Mesenchymal stem cell (in vitro differentiated cells and primary cell): ENCODE measurements around the gene ZNF763.

Experiments
- DNase-seq: peaks from one replicate; pipeline ENCODE4 v3.0.0-alpha.2; 2013
- H2AFZ ChIP-seq: one replicate; pipeline ENCODE4 v1.6.1; 2013; ENCODE audit warnings: low read depth, mild to moderate bottlenecking, control low read depth, inconsistent platforms, low read length, moderate library complexity
- H2AK5ac ChIP-seq: 2 replicates; pipeline ENCODE4 v1.6.1; 2013; ENCODE audit warnings: low read length, moderate library complexity, mild to moderate bottlenecking, inconsistent platforms; ENCODE audit not compliant: severe bottlenecking
- H2BK120ac ChIP-seq: one replicate; pipeline ENCODE4 v1.6.1; 2013; ENCODE audit warnings: low read depth, mild to moderate bottlenecking, inconsistent platforms, low read length, moderate library complexity
- H2BK12ac ChIP-seq, 2 experiments: one replicate each; pipeline ENCODE4 v1.6.1; 2013; ENCODE audit warnings: inconsistent platforms in 2 of 2, low read length in 2 of 2, mild to moderate bottlenecking in 2 of 2, moderate library complexity in 2 of 2, control low read depth in 1 of 2
- H2BK15ac ChIP-seq: one replicate; pipeline ENCODE4 v1.6.1; 2013; ENCODE audit warnings: mild to moderate bottlenecking, low read depth, inconsistent platforms; ENCODE audit not compliant: poor library complexity, severe bottlenecking
- H2BK5ac ChIP-seq: 2 replicates; pipeline ENCODE4 v1.6.1; 2013; ENCODE audit warnings: low read depth, mild to moderate bottlenecking, low read length, control low read depth, inconsistent platforms; ENCODE audit not compliant: poor library complexity, severe bottlenecking
- H3K14ac ChIP-seq, 2 experiments: one replicate each; pipeline ENCODE4 v1.6.1; 2013; ENCODE audit warnings: inconsistent platforms in 2 of 2, low read length in 2 of 2, control low read depth in 1 of 2, mild to moderate bottlenecking in 1 of 2, moderate library complexity in 1 of 2
- H3K18ac ChIP-seq, 2 experiments: one replicate each; pipeline ENCODE4 v1.6.1; 2013; ENCODE audit warnings: inconsistent platforms in 2 of 2, low read length in 2 of 2, control low read depth in 1 of 2, low read depth in 1 of 2, mild to moderate bottlenecking in 1 of 2
- H3K23ac ChIP-seq, 2 experiments: one replicate each; pipeline ENCODE4 v1.6.1; 2013; ENCODE audit warnings: inconsistent platforms in 2 of 2, low read length in 2 of 2, mild to moderate bottlenecking in 2 of 2, moderate library complexity in 2 of 2, control low read depth in 1 of 2
- H3K27ac ChIP-seq: 2 replicates; pipeline ENCODE4 v1.5.1; 2013; ENCODE audit warnings: mild to moderate bottlenecking, moderate library complexity, low read length, control low read depth, inconsistent platforms; ENCODE audit not compliant: poor library complexity, severe bottlenecking
- H3K27me3 ChIP-seq, 2 experiments: 2 replicates each; pipeline versions ENCODE4 v1.6.1 to v1.7.0; 2013; ENCODE audit warnings: low read length in 2 of 2, mild to moderate bottlenecking in 2 of 2, moderate library complexity in 2 of 2, control low read depth in 1 of 2, inconsistent platforms in 1 of 2; ENCODE audit not compliant: control insufficient read depth in 1 of 2, insufficient read depth in 1 of 2
- H3K36me3 ChIP-seq, 2 experiments: 2 replicates each; pipeline versions ENCODE4 v1.6.1 to v1.7.0; 2013; ENCODE audit warnings: low read length in 2 of 2, control low read depth in 1 of 2, inconsistent platforms in 1 of 2, low read depth in 1 of 2, mild to moderate bottlenecking in 1 of 2; ENCODE audit not compliant: insufficient read depth in 2 of 2, control insufficient read depth in 1 of 2
- H3K4ac ChIP-seq, 2 experiments: one replicate each; pipeline ENCODE4 v1.6.1; 2013; ENCODE audit warnings: inconsistent platforms in 2 of 2, low read length in 2 of 2, mild to moderate bottlenecking in 2 of 2, moderate library complexity in 2 of 2, control low read depth in 1 of 2, low read depth in 1 of 2
- H3K4me1 ChIP-seq: 2 replicates; pipeline ENCODE4 v1.6.1; 2013; ENCODE audit warnings: low read depth, low read length, control low read depth; ENCODE audit not compliant: control insufficient read depth, insufficient read depth
- H3K4me2 ChIP-seq: 2 replicates; pipeline ENCODE4 v1.6.1; 2013; ENCODE audit warnings: low read length, mild to moderate bottlenecking, inconsistent platforms; ENCODE audit not compliant: poor library complexity, severe bottlenecking
- H3K4me3 ChIP-seq, 2 experiments: 2 replicates each; pipeline versions ENCODE4 v1.5.1 to v1.7.0; 2013; ENCODE audit warnings: low read length in 2 of 2, mild to moderate bottlenecking in 2 of 2, control low read depth in 1 of 2, low read depth in 1 of 2; ENCODE audit not compliant: insufficient read depth in 1 of 2
- H3K79me1 ChIP-seq: replicated peaks from 2 replicates; pipeline ENCODE4 v1.6.1; 2013; ENCODE audit warnings: mild to moderate bottlenecking, control low read depth, low read length, inconsistent platforms; ENCODE audit not compliant: poor library complexity, severe bottlenecking
- H3K9ac ChIP-seq: 2 replicates; pipeline ENCODE4 v1.7.0; 2013; ENCODE audit warnings: mild to moderate bottlenecking, low read length, moderate library complexity
- H3K9me3 ChIP-seq: 2 replicates; pipeline ENCODE4 v1.7.0; 2013; ENCODE audit warnings: mild to moderate bottlenecking, low read length; ENCODE audit not compliant: control insufficient read depth
- H4K8ac ChIP-seq: one replicate; pipeline ENCODE4 v1.6.1; 2013; ENCODE audit warnings: inconsistent platforms, mild to moderate bottlenecking, low read length, moderate library complexity
- H4K91ac ChIP-seq: one replicate; pipeline ENCODE4 v1.6.1; 2013; ENCODE audit warnings: mild to moderate bottlenecking, low read length, inconsistent platforms
- WGBS: methylation state at CpG from one replicate; pipeline ENCODE4 v1.1.7; 2013; ENCODE audit warnings: mixed read lengths; 5-methylcytosine and 5-hydroxymethylcytosine counted together

ZNF763 gene

GRCh38 chr19:11942843-11943108 is 22.1 kb upstream of the ZNF763 start:
- no peak overlapping the region for H2BK15ac ChIP-seq
- no peak overlapping the region for H3K18ac ChIP-seq
- peak overlapping the region in 1 of 2 experiments; percentile 49 for H3K4me3 ChIP-seq
- no peak overlapping the region for H3K9ac ChIP-seq
- H3K79me1 ChIP-seq, result peaks cover 35% of the 10 kb centered on the region
- no peak overlapping the region for H2AK5ac ChIP-seq
- no peak overlapping the region for H3K4me2 ChIP-seq
- H3K23ac ChIP-seq, result no peak overlapping the region
- no peak overlapping the region for H2BK5ac ChIP-seq
- H2AFZ ChIP-seq, result no peak overlapping the region
- no peaks in the 10 kb centered on the region for H3K27me3 ChIP-seq
- peaks cover 75% of the 10 kb centered on the region for H3K9me3 ChIP-seq
- H3K4ac ChIP-seq, result no peak overlapping the region
- H3K27ac ChIP-seq, result no peak overlapping the region
- no peak for DNase-seq
- H2BK12ac ChIP-seq, result no peak overlapping the region
- no peaks in the 10 kb centered on the region for H3K4me1 ChIP-seq
- H3K36me3 ChIP-seq, result peaks cover 41 to 59% of the 10 kb centered on the region in 2 experiments
- H3K14ac ChIP-seq, result no peak overlapping the region
- no peak overlapping the region for H4K91ac ChIP-seq
- H2BK120ac ChIP-seq, result no peak overlapping the region
- H4K8ac ChIP-seq, result no peak overlapping the region

- WGBS, result 98% methylated on average over 3 of the region's 4 CpGs
- Histone ChIP-seq H4K91ac (no peak overlapping the region), H2BK12ac (no peak overlapping the region), H3K27ac (no peak overlapping the region), H3K23ac (no peak overlapping the region), H3K79me1 (peaks cover 35% of the 10 kb centered on the region), H3K4me2 (no peak overlapping the region), H2BK5ac (no peak overlapping the region), H2BK15ac (no peak overlapping the region), H3K27me3 (no peaks in the 10 kb centered on the region), H4K8ac (no peak overlapping the region), H3K9me3 (peaks cover 86% of the 10 kb centered on the region), H3K4me3 (peak overlapping the region in 1 of 2 experiments; percentile 51), H2AFZ (no peak overlapping the region), H3K4ac (no peak overlapping the region), H3K4me1 (no peaks in the 10 kb centered on the region), H3K18ac (no peak overlapping the region), H3K14ac (no peak overlapping the region), H3K9ac (no peak overlapping the region), H2AK5ac (no peak overlapping the region), H2BK120ac (no peak overlapping the region), H3K36me3 (peaks cover 60 to 65% of the 10 kb centered on the region in 2 experiments)
- DNase-seq, result no peak
These were observed 20.2 kb upstream of the ZNF763 start for GRCh38 chr19:11944656-11945055.

GRCh38 chr19:11948646-11949045 is 16.2 kb upstream of the ZNF763 start:
- Histone ChIP-seq H2BK12ac (no peak overlapping the region), H2BK15ac (no peak overlapping the region), H3K27me3 (no peaks in the 10 kb centered on the region), H3K14ac (no peak overlapping the region), H3K4me3 (peak overlapping the region in 1 of 2 experiments; percentile 67), H3K79me1 (peaks cover 31% of the 10 kb centered on the region), H2BK5ac (no peak overlapping the region), H3K23ac (no peak overlapping the region), H3K9me3 (peaks cover 100% of the 10 kb centered on the region), H3K4me1 (no peaks in the 10 kb centered on the region), H4K8ac (no peak overlapping the region), H4K91ac (no peak overlapping the region), H2AFZ (no peak overlapping the region), H3K27ac (no peak overlapping the region), H3K4me2 (no peak overlapping the region), H3K36me3 (peaks cover 61 to 79% of the 10 kb centered on the region in 2 experiments), H2BK120ac (no peak overlapping the region), H3K9ac (no peak overlapping the region), H2AK5ac (no peak overlapping the region), H3K4ac (no peak overlapping the region), H3K18ac (no peak overlapping the region)
- no peak for DNase-seq
- WGBS, result no CpG with 5 or more reads among the region's 3 CpGs

- no peak overlapping the region for H2BK120ac ChIP-seq
- no peak overlapping the region for H3K27ac ChIP-seq
- H3K9ac ChIP-seq, result no peak overlapping the region
- H3K79me1 ChIP-seq, result peaks cover 27% of the 10 kb centered on the region
- H2BK12ac ChIP-seq, result no peak overlapping the region
- no peak overlapping the region for H2AK5ac ChIP-seq
- no peak overlapping the region for H4K91ac ChIP-seq
- H3K4me2 ChIP-seq, result no peak overlapping the region
- H3K4me1 ChIP-seq, result no peaks in the 10 kb centered on the region
- H3K36me3 ChIP-seq, result peaks cover 58 to 74% of the 10 kb centered on the region in 2 experiments
- peak; percentile 12 for DNase-seq
- no peak overlapping the region for H2BK5ac ChIP-seq
- H2BK15ac ChIP-seq, result no peak overlapping the region
- H4K8ac ChIP-seq, result no peak overlapping the region
- 98% methylated on average over 4 of the region's 4 CpGs for WGBS
- peaks cover 100% of the 10 kb centered on the region for H3K9me3 ChIP-seq
- H3K18ac ChIP-seq, result no peak overlapping the region
- H3K14ac ChIP-seq, result no peak overlapping the region
- no peaks in the 10 kb centered on the region for H3K27me3 ChIP-seq
- no peak overlapping the region for H3K4ac ChIP-seq
- H3K23ac ChIP-seq, result no peak overlapping the region
- peak overlapping the region in 1 of 2 experiments; percentile 67 for H3K4me3 ChIP-seq
- H2AFZ ChIP-seq, result no peak overlapping the region
These were observed 15.6 kb upstream of the ZNF763 start for GRCh38 chr19:11949201-11949600.
